A673 (cell line): ENCODE data around the gene PYROXD2.

Experiments
- EZH2 ChIP-seq: fragments of 200-600 bp; sonication (generic); IDR thresholded peaks from 2 replicates; pipeline ENCODE4 v1.6.1; 2017; ENCODE audit warnings: borderline replicate concordance, low read depth, mild to moderate bottlenecking, mixed read lengths, antibody characterized with exemption, low read length; ENCODE audit not compliant: poor library complexity, severe bottlenecking
- TF ChIP-seq, protein P1 (sequence below): fragments of 300-800, 200-600 bp; sonication (generic); conservative IDR thresholded peaks from 2 replicates; pipeline ENCODE4 v1.5.1; 2017; ENCODE audit warnings: low read depth, mild to moderate bottlenecking, antibody characterized with exemption, low read length, moderate library complexity, mixed read lengths

- TF ChIP-seq, protein P1, sequence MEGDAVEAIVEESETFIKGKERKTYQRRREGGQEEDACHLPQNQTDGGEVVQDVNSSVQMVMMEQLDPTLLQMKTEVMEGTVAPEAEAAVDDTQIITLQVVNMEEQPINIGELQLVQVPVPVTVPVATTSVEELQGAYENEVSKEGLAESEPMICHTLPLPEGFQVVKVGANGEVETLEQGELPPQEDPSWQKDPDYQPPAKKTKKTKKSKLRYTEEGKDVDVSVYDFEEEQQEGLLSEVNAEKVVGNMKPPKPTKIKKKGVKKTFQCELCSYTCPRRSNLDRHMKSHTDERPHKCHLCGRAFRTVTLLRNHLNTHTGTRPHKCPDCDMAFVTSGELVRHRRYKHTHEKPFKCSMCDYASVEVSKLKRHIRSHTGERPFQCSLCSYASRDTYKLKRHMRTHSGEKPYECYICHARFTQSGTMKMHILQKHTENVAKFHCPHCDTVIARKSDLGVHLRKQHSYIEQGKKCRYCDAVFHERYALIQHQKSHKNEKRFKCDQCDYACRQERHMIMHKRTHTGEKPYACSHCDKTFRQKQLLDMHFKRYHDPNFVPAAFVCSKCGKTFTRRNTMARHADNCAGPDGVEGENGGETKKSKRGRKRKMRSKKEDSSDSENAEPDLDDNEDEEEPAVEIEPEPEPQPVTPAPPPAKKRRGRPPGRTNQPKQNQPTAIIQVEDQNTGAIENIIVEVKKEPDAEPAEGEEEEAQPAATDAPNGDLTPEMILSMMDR = no peak
- no peak for TF ChIP-seq EZH2
These were observed 11.9 kb downstream of the PYROXD2 start for GRCh38 chr10:98402931-98403718.
